HG02588 (cell line): ENCODE measurements around the gene SHMT2.

Experiments used
- ATAC-seq: cut with Tn5 transposase; IDR thresholded peaks from one replicate; pipeline ENCODE4 v1.9.1; 2021; ENCODE audit warnings: mild to moderate bottlenecking, moderate library complexity; ENCODE audit not compliant: unreplicated experiment

The SHMT2 gene

DNA sequence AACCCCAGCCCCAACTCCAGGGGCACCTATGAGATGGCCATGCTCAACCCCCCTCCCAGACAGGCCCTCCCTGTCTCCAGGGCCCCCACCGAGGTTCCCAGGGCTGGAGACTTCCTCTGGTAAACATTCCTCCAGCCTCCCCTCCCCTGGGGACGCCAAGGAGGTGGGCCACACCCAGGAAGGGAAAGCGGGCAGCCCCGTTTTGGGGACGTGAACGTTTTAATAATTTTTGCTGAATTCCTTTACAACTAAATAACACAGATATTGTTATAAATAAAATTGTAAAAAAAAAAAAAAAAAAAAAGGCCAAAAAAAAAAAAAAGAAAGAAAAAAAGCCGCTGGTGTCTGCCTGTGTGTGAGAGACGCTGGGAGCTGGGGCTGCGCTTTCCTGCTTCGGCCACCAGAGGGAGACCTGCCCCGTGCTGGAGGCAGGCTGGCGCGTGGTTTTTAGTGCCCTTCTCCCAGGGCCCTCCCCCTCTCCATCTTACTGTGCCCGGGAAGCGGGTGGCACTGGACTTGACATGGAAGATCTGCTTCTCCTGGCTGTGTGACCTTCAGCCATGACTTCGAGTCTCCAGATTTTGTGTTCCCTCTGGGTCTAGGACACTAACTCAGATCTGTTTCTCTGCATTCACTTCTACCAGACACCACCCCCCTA lies 16.3 kb upstream of the SHMT2 start:
- no peak for ATAC-seq

DNA sequence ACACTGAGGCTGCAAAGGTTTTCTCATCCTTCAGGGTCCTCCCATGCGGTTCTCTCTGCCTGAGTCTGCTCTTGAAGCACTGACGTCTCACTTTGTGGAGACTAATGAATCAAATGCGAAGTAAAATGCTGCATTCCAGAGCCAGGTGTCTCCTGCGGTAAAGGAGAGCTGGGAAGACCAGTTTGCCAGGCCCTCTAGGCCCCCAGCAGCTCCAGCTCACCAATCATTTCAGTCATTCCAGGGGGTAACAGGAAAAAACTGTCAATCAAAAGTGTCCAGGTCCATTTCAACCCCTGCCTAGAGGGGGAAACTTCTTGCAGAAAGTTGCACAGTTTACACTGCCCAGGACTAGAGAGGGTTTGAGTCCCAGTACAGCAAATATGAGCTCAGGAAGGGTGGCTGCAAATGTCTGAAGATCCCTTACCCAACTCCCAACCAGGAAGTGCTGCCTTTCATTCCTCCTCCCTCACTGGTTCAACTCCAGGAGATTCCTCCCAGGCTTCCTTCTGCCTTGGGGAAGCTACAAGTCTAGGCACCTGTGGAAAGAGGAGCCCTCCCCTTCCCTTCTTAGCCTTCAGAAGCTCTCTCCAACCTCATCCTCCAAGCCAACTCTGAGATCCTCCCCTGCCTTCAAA lies 15.6 kb upstream of the SHMT2 start:
- no peak for ATAC-seq

DNA sequence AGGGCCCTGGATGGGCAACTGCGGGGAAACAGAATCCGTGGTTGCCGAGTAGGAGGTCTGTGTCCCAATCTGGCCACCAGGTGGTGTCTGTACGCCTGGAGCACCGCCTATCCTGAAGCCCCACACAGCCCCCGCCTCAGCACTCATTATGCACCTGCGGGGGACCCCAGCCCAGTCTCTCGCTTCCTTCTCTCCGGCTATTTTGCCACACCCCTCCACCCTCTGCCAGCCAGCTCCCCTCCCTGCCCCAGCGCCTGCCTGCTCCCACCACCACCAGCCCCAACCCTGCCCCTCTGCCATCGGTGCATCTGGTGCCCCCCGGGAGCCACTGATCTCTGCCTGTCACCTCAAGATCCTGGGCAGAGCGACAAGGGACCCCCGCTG lies 15.1 kb upstream of the SHMT2 start:
- peak; percentile 42 for ATAC-seq

GRCh38 chr12:57215065-57215464 lies 14.4 kb upstream of the SHMT2 start:
- ATAC-seq: no peak

GRCh38 chr12:57215668-57216013 lies 13.9 kb upstream of the SHMT2 start:
- peak; percentile 39 for ATAC-seq

DNA sequence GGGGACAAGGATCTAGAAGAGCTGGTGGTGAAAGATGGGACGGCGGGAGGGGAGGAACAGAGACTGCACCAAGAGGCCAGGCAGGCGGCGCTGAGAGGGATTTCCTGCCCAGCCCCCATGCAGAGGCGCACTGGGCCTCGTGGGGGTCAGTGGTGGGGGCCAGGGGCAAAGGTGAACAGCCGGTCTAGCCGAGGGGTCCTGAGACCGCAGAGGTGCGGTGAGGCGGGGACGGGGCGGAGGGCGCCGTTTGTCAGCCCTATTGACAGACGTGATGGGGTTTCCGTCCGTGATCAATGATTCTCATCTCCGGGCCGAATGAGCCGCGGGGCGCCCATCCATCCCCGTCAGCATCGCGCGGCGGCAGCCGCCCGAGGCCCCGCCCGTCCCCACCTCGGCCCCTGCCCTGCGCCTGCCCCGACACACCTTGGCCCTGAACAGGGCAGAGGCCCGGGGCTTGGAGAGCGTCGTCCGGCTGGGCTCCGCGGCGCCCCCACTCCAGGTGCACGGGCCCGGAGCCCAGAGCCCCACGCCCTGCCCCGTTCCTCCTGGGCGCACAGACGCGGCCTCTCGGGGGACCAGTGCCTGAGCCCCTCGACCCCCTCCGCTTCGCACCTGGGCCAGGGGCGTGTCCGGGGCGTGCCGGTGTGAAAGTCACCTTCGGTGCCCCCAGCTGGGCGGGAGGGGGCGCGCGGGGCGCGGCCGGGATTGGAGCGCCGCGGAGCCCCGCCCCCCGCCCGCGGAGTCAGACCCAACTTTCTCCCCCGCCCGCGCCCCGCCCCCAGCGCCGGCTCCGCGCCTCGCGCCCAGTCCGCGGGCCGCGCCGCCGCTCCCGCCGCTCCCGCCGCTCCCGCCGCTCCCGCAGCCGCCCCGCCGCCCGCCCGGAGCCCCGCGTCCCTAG lies 13.2 kb upstream of the SHMT2 start, which contains the start of gene NXPH4:
Gene NXPH4, plus strand, starts transcription at position 781 of the 898 bp plus-strand sequence. CDS start 176 bp downstream, outside the sequence.
- ATAC-seq: no peak

DNA sequence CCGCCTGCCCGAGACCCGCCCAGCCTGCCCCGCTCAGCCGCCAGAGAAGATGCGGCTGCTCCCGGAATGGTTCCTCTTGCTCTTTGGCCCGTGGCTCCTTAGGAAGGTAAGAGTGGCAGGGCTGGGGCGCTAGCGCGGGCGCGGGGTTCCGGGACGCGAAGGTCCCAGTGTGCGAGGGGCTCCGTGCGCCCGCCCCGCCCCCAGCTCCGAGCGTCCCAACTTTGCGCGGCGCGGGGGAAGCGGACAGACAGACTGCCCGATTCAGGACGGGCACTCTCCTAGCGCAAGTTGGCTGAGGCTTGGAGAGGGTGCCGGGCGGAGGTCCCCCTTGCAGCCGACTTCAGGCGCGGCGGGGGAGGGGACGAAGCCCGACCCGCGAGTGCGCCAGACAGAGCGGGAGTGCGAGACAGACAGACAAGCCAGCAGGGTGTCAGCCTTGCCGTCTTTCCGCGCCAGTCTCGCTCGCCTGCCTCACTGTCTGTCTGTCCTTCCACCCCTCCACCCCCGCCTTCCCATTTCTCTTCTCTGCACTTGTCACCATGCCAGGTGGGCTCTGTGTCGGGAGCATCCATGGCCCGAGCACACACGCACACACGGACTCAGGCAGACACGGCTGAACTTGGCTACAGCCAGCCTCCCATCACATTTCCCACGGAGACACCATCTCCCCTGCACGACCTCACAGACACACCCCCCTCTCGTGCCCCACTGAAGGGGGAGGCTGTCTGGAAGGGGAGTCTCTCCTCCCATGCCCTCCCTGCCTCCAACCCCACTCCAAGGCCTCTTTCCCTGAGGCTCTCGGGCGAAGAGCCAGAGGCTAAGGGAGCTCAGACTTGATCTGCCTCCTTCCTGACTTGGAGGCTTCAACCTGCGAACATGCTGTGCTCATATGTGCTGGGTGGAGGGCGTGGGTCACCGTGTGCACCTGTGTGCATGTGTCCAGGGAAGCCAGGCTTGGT lies 12.3 kb upstream of the SHMT2 start:
- ATAC-seq: no peak

- no peak for ATAC-seq
These were observed 11.3 kb upstream of the SHMT2 start for GRCh38 chr12:57218030-57218853.

- no peak for ATAC-seq
These were observed 10.1 kb upstream of the SHMT2 start for GRCh38 chr12:57219205-57219992.

GRCh38 chr12:57219993-57220754 lies 9.3 kb upstream of the SHMT2 start:
- ATAC-seq: no peak

DNA sequence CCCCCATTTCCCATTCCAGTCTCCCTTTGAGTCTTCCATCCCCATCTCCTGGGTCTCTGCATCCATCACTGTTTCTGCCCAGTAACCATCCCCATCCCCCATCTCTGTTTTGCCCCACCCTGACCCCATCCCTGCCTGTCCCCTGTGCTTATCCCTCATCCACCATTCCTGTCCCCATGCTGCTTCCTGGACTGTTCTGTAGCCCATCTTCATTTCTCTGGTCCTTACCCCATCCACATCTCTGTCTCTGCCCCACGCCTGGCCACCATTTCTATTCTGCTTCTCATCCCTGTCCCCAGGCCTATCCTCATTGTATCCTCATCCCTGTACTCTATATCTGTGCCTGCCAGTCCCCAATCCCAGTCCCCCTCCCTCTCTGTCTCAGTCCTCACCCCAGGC lies 8.7 kb upstream of the SHMT2 start:
- no peak for ATAC-seq

DNA sequence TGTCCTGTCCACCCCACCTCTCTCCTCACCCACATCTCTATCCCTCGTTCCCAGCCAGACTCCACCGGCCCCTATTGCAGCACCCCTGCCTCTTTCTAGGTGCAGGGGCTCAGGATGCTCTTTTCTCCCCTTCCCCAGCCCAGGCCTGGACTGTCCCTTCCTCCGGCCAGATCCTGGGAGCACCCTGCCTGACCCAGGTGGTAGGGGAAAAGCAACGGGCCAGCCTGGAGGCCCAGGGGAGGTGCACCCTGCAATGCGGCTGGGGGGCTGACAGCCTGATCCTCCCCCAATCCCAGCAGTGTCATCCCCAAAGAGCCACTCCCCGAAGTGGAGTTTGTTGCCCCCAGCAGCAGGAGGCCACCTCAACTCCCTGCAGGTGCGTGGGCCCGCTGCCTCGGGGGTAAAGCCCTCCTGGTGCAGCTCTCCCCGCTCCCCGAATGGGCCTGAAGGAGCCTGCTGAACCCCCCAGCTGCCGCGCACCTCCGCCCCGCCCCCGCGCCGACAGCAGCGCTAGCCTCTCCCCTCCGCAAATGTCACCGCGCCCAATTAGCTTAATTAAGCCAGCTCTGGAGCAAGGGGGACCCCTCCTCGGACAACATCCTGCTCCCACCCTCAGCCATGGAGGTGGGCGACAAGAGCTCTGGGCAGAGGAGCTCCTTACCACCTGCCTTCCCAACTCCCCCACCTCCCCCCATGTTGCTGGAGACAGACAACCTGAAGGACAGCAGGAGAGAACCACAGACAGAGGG lies 8.2 kb upstream of the SHMT2 start:
- ATAC-seq: no peak

DNA sequence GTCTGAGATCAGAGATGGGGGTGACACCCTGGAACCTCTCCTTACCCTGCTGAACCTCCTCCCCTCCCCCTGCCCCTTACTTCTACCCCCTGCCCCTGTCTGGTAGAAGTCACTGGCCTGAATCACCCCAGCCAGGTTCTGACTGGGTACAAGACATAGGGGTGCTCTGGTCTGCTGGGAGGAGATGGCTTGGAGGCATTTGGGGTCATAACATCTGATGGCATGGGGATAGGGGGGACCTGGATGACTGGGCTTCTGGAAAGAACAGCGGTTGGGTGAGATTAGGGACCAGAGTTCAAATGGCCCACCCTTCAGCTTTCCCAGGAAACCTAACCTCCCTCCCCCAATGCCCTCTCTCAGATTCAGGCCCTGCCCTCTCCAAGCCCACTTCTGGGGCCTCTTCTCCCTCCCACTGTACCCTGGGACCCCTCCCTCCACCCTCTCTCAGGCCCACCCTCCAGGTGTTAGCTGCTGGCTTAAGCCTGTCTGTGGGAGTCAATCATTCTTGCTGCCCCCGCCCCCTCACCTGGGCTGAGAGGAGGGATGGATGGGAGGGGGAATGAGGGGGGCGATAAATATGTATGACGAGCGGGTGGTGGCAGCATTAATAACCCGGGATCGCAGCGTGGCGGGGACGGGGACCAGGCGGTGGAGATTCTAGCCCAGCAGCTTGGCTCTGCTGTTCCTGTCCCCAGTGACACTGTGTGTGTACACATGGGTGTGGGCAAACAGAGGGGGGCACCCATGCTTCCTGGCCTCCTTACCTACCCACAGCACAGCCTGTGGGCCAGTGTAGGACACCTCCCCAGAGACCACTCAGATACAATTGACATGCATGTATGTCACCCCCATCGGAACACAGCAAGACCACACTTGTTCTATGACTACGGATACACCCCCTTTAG lies 7.0 kb upstream of the SHMT2 start:
- ATAC-seq: no peak

DNA sequence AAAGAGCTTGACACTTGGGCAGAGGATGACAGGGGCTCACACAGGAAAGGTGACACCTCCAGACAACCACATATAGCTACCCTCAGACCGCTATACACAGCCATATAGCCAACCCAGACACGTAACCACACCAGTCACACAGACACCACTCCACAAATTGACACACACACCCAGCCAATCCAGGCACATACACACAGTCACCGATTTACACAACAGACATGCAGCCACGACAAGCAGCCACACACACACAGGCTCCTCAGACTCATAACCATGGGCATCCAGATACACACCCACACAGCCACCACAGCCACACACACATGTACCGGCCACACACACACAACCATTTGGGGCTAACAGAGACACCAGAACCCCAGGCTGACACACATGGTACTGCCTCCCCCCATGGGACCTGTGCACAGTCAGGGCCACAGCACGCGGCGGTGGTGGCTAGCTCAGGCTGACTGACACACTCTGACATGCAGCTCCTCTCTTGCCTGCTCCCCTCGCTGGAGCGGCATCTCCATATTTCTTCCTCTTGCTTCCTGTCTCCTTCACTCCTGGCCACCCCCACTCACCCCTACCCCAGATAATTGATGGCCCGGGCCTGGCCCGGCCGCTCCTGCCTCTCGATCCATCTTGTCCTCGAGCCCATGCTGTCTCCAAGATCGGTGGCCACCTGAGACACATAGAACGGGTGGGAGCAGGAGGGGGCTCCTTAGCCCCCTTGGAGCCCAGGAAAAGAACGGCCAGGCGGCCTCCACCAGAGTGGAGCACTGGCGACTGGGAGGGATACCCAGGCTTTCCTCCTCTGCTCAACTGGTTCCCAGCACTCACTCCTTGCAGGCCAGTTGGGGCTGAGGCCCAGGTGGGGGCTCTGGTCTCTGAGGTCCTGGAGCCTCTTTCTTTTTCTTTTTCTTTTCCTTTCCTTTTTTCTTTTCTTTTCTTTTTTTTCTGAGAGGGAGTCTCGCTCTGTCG lies 6.0 kb upstream of the SHMT2 start:
- no peak for ATAC-seq

GRCh38 chr12:57224278-57224972 lies 5.1 kb upstream of the SHMT2 start:
- ATAC-seq: no peak
